Measurements from ENCODE around the gene TWNK.
"Not testable (repeated sequence)": the region's sequence is repeated elsewhere in the genome, so short reads cannot be mapped to it uniquely, and the experiment has no call there.

Gene TWNK

GRCh38 chr10:101032637-101033224, 45.4 kb downstream of the TWNK start:
- Histone ChIP-seq H3K9me3 (ENCODE audit: control insufficient read depth in 2 of 2, low read length in 2 of 2) (no peaks in the 10 kb centered on the region), H3K27ac (ENCODE audit: low read length) (peak overlapping the region; percentile 94), H3K9ac (ENCODE audit: low read length in 2 of 2) (peak overlapping the region; percentile 67 to 76), H3K4me1 (ENCODE audit: control insufficient read depth, insufficient read depth, low read length) (peaks cover 26% of the 10 kb centered on the region), H3K4me3 (ENCODE audit: low read length in 2 of 2) (peak overlapping the region; percentile 89 to 91), H3K27me3 (ENCODE audit: control insufficient read depth in 1 of 2, insufficient read depth in 2 of 2, low read length in 2 of 2) (peaks cover 3 to 9% of the 10 kb centered on the region in 2 donors), H3K36me3 (ENCODE audit: control insufficient read depth in 2 of 2, insufficient read depth in 2 of 2, low read length in 2 of 2) (peaks cover 27 to 28% of the 10 kb centered on the region in 2 donors)

GRCh38 chr10:101033276-101033675, 45.9 kb downstream of the TWNK start:
- H3K27me3 ChIP-seq (ENCODE audit: control insufficient read depth in 1 of 2, insufficient read depth in 2 of 2, low read length in 2 of 2) = peaks cover 3 to 7% of the 10 kb centered on the region in 2 donors
- no peaks in the 10 kb centered on the region for H3K9me3 ChIP-seq (ENCODE audit: control insufficient read depth in 2 of 2, low read length in 2 of 2)
- H3K9ac ChIP-seq (ENCODE audit: low read length in 2 of 2) = peak overlapping the region in 1 of 2 donors; percentile 76

GRCh38 chr10:101034404-101034803, 47.1 kb downstream of the TWNK start:
- not testable (repeated sequence) for H3K9me3 ChIP-seq (ENCODE audit: control insufficient read depth in 2 of 2, low read length in 2 of 2); H3K27me3 ChIP-seq (ENCODE audit: control insufficient read depth in 1 of 2, insufficient read depth in 2 of 2, low read length in 2 of 2); H3K9ac ChIP-seq (ENCODE audit: low read length in 2 of 2); H3K4me3 ChIP-seq (ENCODE audit: low read length in 2 of 2); H3K27ac ChIP-seq (ENCODE audit: low read length)
- H3K4me1 ChIP-seq (ENCODE audit: control insufficient read depth, insufficient read depth, low read length) = peaks cover 26% of the 10 kb centered on the region
- H3K36me3 ChIP-seq (ENCODE audit: control insufficient read depth in 2 of 2, insufficient read depth in 2 of 2, low read length in 2 of 2) = peaks cover 32 to 41% of the 10 kb centered on the region in 2 donors

More at GRCh38 chr10:101033276-101033675, 45.9 kb downstream of the TWNK start:
- peaks cover 26% of the 10 kb centered on the region for H3K4me1 ChIP-seq (ENCODE audit: control insufficient read depth, insufficient read depth, low read length)
- H3K36me3 ChIP-seq (ENCODE audit: control insufficient read depth in 2 of 2, insufficient read depth in 2 of 2, low read length in 2 of 2) = peaks cover 29 to 33% of the 10 kb centered on the region in 2 donors
- H3K4me3 ChIP-seq (ENCODE audit: low read length in 2 of 2) = peak overlapping the region in 1 of 2 donors; percentile 89
- peak overlapping the region; percentile 94 for H3K27ac ChIP-seq (ENCODE audit: low read length)

- Histone ChIP-seq H3K9ac (ENCODE audit: low read length in 2 of 2) (no peak overlapping the region), H3K4me3 (ENCODE audit: low read length in 2 of 2) (no peak overlapping the region), H3K36me3 (ENCODE audit: control insufficient read depth in 2 of 2, insufficient read depth in 2 of 2, low read length in 2 of 2) (peaks cover 37 to 46% of the 10 kb centered on the region in 2 donors), H3K27ac (ENCODE audit: low read length) (no peak overlapping the region), H3K4me1 (ENCODE audit: control insufficient read depth, insufficient read depth, low read length) (peaks cover 26% of the 10 kb centered on the region), H3K27me3 (ENCODE audit: control insufficient read depth in 1 of 2, insufficient read depth in 2 of 2, low read length in 2 of 2) (no peaks in the 10 kb centered on the region), H3K9me3 (ENCODE audit: control insufficient read depth in 2 of 2, low read length in 2 of 2) (no peaks in the 10 kb centered on the region)
Measured at GRCh38 chr10:101035314-101035713, 48.0 kb downstream of the TWNK start.

GRCh38 chr10:101035916-101036702, 48.8 kb downstream of the TWNK start:
- H3K9me3 ChIP-seq (ENCODE audit: control insufficient read depth in 2 of 2, low read length in 2 of 2) = no peaks in the 10 kb centered on the region
- H3K4me1 ChIP-seq (ENCODE audit: control insufficient read depth, insufficient read depth, low read length) = peaks cover 22% of the 10 kb centered on the region
- no peak overlapping the region for H3K9ac ChIP-seq (ENCODE audit: low read length in 2 of 2)
- no peaks in the 10 kb centered on the region for H3K27me3 ChIP-seq (ENCODE audit: control insufficient read depth in 1 of 2, insufficient read depth in 2 of 2, low read length in 2 of 2)
- no peak overlapping the region for H3K27ac ChIP-seq (ENCODE audit: low read length)
- H3K36me3 ChIP-seq (ENCODE audit: control insufficient read depth in 2 of 2, insufficient read depth in 2 of 2, low read length in 2 of 2) = peaks cover 37 to 46% of the 10 kb centered on the region in 2 donors
- no peak overlapping the region for H3K4me3 ChIP-seq (ENCODE audit: low read length in 2 of 2)

GRCh38 chr10:101036726-101037125, 49.4 kb downstream of the TWNK start:
- no peaks in the 10 kb centered on the region for H3K9me3 ChIP-seq (ENCODE audit: control insufficient read depth in 2 of 2, low read length in 2 of 2)
- H3K4me1 ChIP-seq (ENCODE audit: control insufficient read depth, insufficient read depth, low read length) = peaks cover 17% of the 10 kb centered on the region
- no peak overlapping the region for H3K9ac ChIP-seq (ENCODE audit: low read length in 2 of 2)
- H3K27me3 ChIP-seq (ENCODE audit: control insufficient read depth in 1 of 2, insufficient read depth in 2 of 2, low read length in 2 of 2) = no peaks in the 10 kb centered on the region
- H3K36me3 ChIP-seq (ENCODE audit: control insufficient read depth in 2 of 2, insufficient read depth in 2 of 2, low read length in 2 of 2) = peaks cover 37 to 46% of the 10 kb centered on the region in 2 donors
- no peak overlapping the region for H3K27ac ChIP-seq (ENCODE audit: low read length)
- H3K4me3 ChIP-seq (ENCODE audit: low read length in 2 of 2) = no peak overlapping the region

GRCh38 chr10:101038484-101038883, 51.1 kb downstream of the TWNK start:
- Histone ChIP-seq H3K27me3 (ENCODE audit: control insufficient read depth in 1 of 2, insufficient read depth in 2 of 2, low read length in 2 of 2) (no peaks in the 10 kb centered on the region), H3K36me3 (ENCODE audit: control insufficient read depth in 2 of 2, insufficient read depth in 2 of 2, low read length in 2 of 2) (peaks cover 37 to 46% of the 10 kb centered on the region in 2 donors), H3K9me3 (ENCODE audit: control insufficient read depth in 2 of 2, low read length in 2 of 2) (no peaks in the 10 kb centered on the region), H3K4me1 (ENCODE audit: control insufficient read depth, insufficient read depth, low read length) (peaks cover 16% of the 10 kb centered on the region), H3K4me3 (ENCODE audit: low read length in 2 of 2) (no peak overlapping the region), H3K27ac (ENCODE audit: low read length) (no peak overlapping the region), H3K9ac (ENCODE audit: low read length in 2 of 2) (no peak overlapping the region)

GRCh38 chr10:101040061-101040460, 52.7 kb downstream of the TWNK start:
- Histone ChIP-seq H3K27me3 (ENCODE audit: control insufficient read depth in 1 of 2, insufficient read depth in 2 of 2, low read length in 2 of 2) (no peaks in the 10 kb centered on the region), H3K27ac (ENCODE audit: low read length) (no peak overlapping the region), H3K4me1 (ENCODE audit: control insufficient read depth, insufficient read depth, low read length) (peaks cover 18% of the 10 kb centered on the region), H3K9ac (ENCODE audit: low read length in 2 of 2) (no peak overlapping the region), H3K4me3 (ENCODE audit: low read length in 2 of 2) (no peak overlapping the region), H3K36me3 (ENCODE audit: control insufficient read depth in 2 of 2, insufficient read depth in 2 of 2, low read length in 2 of 2) (peaks cover 33 to 44% of the 10 kb centered on the region in 2 donors), H3K9me3 (ENCODE audit: control insufficient read depth in 2 of 2, low read length in 2 of 2) (no peaks in the 10 kb centered on the region)

- no peak overlapping the region for H3K9ac ChIP-seq (ENCODE audit: low read length in 2 of 2)
- peaks cover 0 to 3% of the 10 kb centered on the region in 2 donors for H3K27me3 ChIP-seq (ENCODE audit: control insufficient read depth in 1 of 2, insufficient read depth in 2 of 2, low read length in 2 of 2)
- no peak overlapping the region for H3K4me3 ChIP-seq (ENCODE audit: low read length in 2 of 2)
- H3K27ac ChIP-seq (ENCODE audit: low read length) = no peak overlapping the region
- H3K9me3 ChIP-seq (ENCODE audit: control insufficient read depth in 2 of 2, low read length in 2 of 2) = no peaks in the 10 kb centered on the region
- peaks cover 18% of the 10 kb centered on the region for H3K4me1 ChIP-seq (ENCODE audit: control insufficient read depth, insufficient read depth, low read length)
- peaks cover 27 to 38% of the 10 kb centered on the region in 2 donors for H3K36me3 ChIP-seq (ENCODE audit: control insufficient read depth in 2 of 2, insufficient read depth in 2 of 2, low read length in 2 of 2)
Measured at GRCh38 chr10:101040851-101041250, 53.5 kb downstream of the TWNK start.

- H3K4me3 ChIP-seq (ENCODE audit: low read length in 2 of 2) = no peak overlapping the region
- H3K9ac ChIP-seq (ENCODE audit: low read length in 2 of 2) = no peak overlapping the region
- no peak overlapping the region for H3K27ac ChIP-seq (ENCODE audit: low read length)
- H3K9me3 ChIP-seq (ENCODE audit: control insufficient read depth in 2 of 2, low read length in 2 of 2) = no peaks in the 10 kb centered on the region
- peaks cover 22 to 34% of the 10 kb centered on the region in 2 donors for H3K36me3 ChIP-seq (ENCODE audit: control insufficient read depth in 2 of 2, insufficient read depth in 2 of 2, low read length in 2 of 2)
- peaks cover 18% of the 10 kb centered on the region for H3K4me1 ChIP-seq (ENCODE audit: control insufficient read depth, insufficient read depth, low read length)
- H3K27me3 ChIP-seq (ENCODE audit: control insufficient read depth in 1 of 2, insufficient read depth in 2 of 2, low read length in 2 of 2) = peaks cover 0 to 3% of the 10 kb centered on the region in 2 donors
Measured at GRCh38 chr10:101041252-101041761, 54.0 kb downstream of the TWNK start.

Data from stomach smooth muscle (tissue), 2 donors.